Stimulated activated naive B cell treated with anti-CD40 and anti-IgM and Interleukin-4, amounts not matched to agents 10 μg/mL and 1 μg/mL and 100 μg/mL, for 72 hours (primary cell): ENCODE results near the gene DENND6B.

Experiments
- ATAC-seq, 2 donors: fragments of 150-1000 bp; cut with Tn5 transposase; replicated peaks; 2 replicates each; pipeline ENCODE4 v1.10.0; 2021; ENCODE audit warnings: moderate library complexity in 1 of 2
- DNase-seq: peaks from one replicate; pipeline ENCODE4 v3.0.0; 2021
- H3K27ac Mint-ChIP-seq: one replicate; pipeline ENCODE4 v1.8.0; 2022; ENCODE audit warnings: mild to moderate bottlenecking, mixed read lengths
- H3K27me3 Mint-ChIP-seq, 2 donors: one replicate each; pipeline ENCODE4 v1.8.0; 2022; ENCODE audit warnings: mixed read lengths in 2 of 2
- H3K36me3 Mint-ChIP-seq, 2 donors: one replicate each; pipeline ENCODE4 v1.8.0; 2022; ENCODE audit warnings: mixed read lengths in 2 of 2, mild to moderate bottlenecking in 1 of 2
- H3K4me1 Mint-ChIP-seq, 2 donors: one replicate each; pipeline ENCODE4 v1.8.0; 2022; ENCODE audit warnings: mixed read lengths in 2 of 2, mild to moderate bottlenecking in 1 of 2
- H3K4me3 Mint-ChIP-seq, 2 donors: one replicate each; pipeline ENCODE4 v1.8.0; 2022; ENCODE audit warnings: mild to moderate bottlenecking in 2 of 2, mixed read lengths in 2 of 2, moderate library complexity in 1 of 2
- H3K9me3 Mint-ChIP-seq, 2 donors: one replicate each; pipeline ENCODE4 v1.8.0; 2022; ENCODE audit warnings: mixed read lengths in 2 of 2, mild to moderate bottlenecking in 1 of 2

DENND6B gene

GRCh38 chr22:50315289-50316113 is 11.3 kb downstream of the DENND6B start:
- H3K9me3 Mint-ChIP-seq = no peaks in the 10 kb centered on the region
- no peak overlapping the region for H3K27ac Mint-ChIP-seq
- H3K4me3 Mint-ChIP-seq = peak overlapping the region in 1 of 2 donors; percentile 27
- H3K27me3 Mint-ChIP-seq = no peaks in the 10 kb centered on the region
- no peak for DNase-seq
- ATAC-seq = peak; percentile 9 to 26
- peaks cover 28 to 30% of the 10 kb centered on the region in 2 donors for H3K4me1 Mint-ChIP-seq
- no peaks in the 10 kb centered on the region for H3K36me3 Mint-ChIP-seq

GRCh38 chr22:50314455-50315288 is 12.1 kb downstream of the DENND6B start:
- peaks cover 27 to 29% of the 10 kb centered on the region in 2 donors for H3K4me1 Mint-ChIP-seq
- no peaks in the 10 kb centered on the region for H3K27me3 Mint-ChIP-seq
- H3K9me3 Mint-ChIP-seq = no peaks in the 10 kb centered on the region
- no peaks in the 10 kb centered on the region for H3K36me3 Mint-ChIP-seq
- DNase-seq (peak; percentile 80), ATAC-seq (peak; percentile 92)
- H3K4me3 Mint-ChIP-seq = peak overlapping the region; percentile 65 to 78
- peak overlapping the region; percentile 75 for H3K27ac Mint-ChIP-seq

GRCh38 chr22:50314081-50314454 is 12.7 kb downstream of the DENND6B start:
- H3K4me1 Mint-ChIP-seq = peaks cover 32 to 34% of the 10 kb centered on the region in 2 donors
- H3K36me3 Mint-ChIP-seq = no peaks in the 10 kb centered on the region
- no peak for DNase-seq
- no peaks in the 10 kb centered on the region for H3K27me3 Mint-ChIP-seq
- peak overlapping the region; percentile 65 to 78 for H3K4me3 Mint-ChIP-seq
- ATAC-seq = no peak
- no peaks in the 10 kb centered on the region for H3K9me3 Mint-ChIP-seq
- peak overlapping the region; percentile 75 for H3K27ac Mint-ChIP-seq

GRCh38 chr22:50313600-50313999 is 13.2 kb downstream of the DENND6B start:
- Mint-ChIP-seq H3K27ac (peak overlapping the region; percentile 88), H3K4me3 (peak overlapping the region; percentile 65 to 78), H3K9me3 (no peaks in the 10 kb centered on the region), H3K4me1 (peaks cover 37 to 38% of the 10 kb centered on the region in 2 donors), H3K36me3 (no peaks in the 10 kb centered on the region), H3K27me3 (peaks cover 0 to 4% of the 10 kb centered on the region in 2 donors)
- no peak for DNase-seq
- no peak for ATAC-seq

- H3K4me1 Mint-ChIP-seq = peaks cover 37 to 40% of the 10 kb centered on the region in 2 donors
- peaks cover 0 to 6% of the 10 kb centered on the region in 2 donors for H3K27me3 Mint-ChIP-seq
- H3K9me3 Mint-ChIP-seq = no peaks in the 10 kb centered on the region
- H3K4me3 Mint-ChIP-seq = no peak overlapping the region
- no peak for DNase-seq
- no peak for ATAC-seq
- H3K36me3 Mint-ChIP-seq = no peaks in the 10 kb centered on the region
- H3K27ac Mint-ChIP-seq = no peak overlapping the region
Observed at GRCh38 chr22:50313021-50313420, 13.8 kb downstream of the DENND6B start.

GRCh38 chr22:50312371-50312770 is 14.4 kb downstream of the DENND6B start:
- peaks cover 0 to 6% of the 10 kb centered on the region in 2 donors for H3K27me3 Mint-ChIP-seq
- H3K9me3 Mint-ChIP-seq = no peaks in the 10 kb centered on the region
- no peak overlapping the region for H3K27ac Mint-ChIP-seq
- DNase-seq (no peak), ATAC-seq (no peak)
- no peaks in the 10 kb centered on the region for H3K36me3 Mint-ChIP-seq
- peaks cover 34 to 40% of the 10 kb centered on the region in 2 donors for H3K4me1 Mint-ChIP-seq
- H3K4me3 Mint-ChIP-seq = no peak overlapping the region

GRCh38 chr22:50311606-50312351 is 15.0 kb downstream of the DENND6B start:
- DNase-seq (no peak), ATAC-seq (no peak)
- Mint-ChIP-seq H3K9me3 (no peaks in the 10 kb centered on the region), H3K4me3 (no peak overlapping the region), H3K27ac (no peak overlapping the region), H3K4me1 (peaks cover 32 to 40% of the 10 kb centered on the region in 2 donors), H3K27me3 (peaks cover 0 to 6% of the 10 kb centered on the region in 2 donors), H3K36me3 (no peaks in the 10 kb centered on the region)

- H3K27me3 Mint-ChIP-seq = peaks cover 0 to 9% of the 10 kb centered on the region in 2 donors
- H3K36me3 Mint-ChIP-seq = no peaks in the 10 kb centered on the region
- no peak overlapping the region for H3K4me3 Mint-ChIP-seq
- DNase-seq (no peak), ATAC-seq (no peak)
- H3K27ac Mint-ChIP-seq = no peak overlapping the region
- peaks cover 36 to 45% of the 10 kb centered on the region in 2 donors for H3K4me1 Mint-ChIP-seq
- H3K9me3 Mint-ChIP-seq = no peaks in the 10 kb centered on the region
Observed at GRCh38 chr22:50310949-50311444, 15.8 kb downstream of the DENND6B start.

- ATAC-seq = no peak
- Mint-ChIP-seq H3K4me3 (no peak overlapping the region), H3K36me3 (no peaks in the 10 kb centered on the region), H3K27me3 (peaks cover 0 to 13% of the 10 kb centered on the region in 2 donors), H3K4me1 (peaks cover 37 to 48% of the 10 kb centered on the region in 2 donors), H3K9me3 (no peaks in the 10 kb centered on the region), H3K27ac (no peak overlapping the region)
- DNase-seq = no peak
Observed at GRCh38 chr22:50310031-50310722, 16.6 kb downstream of the DENND6B start.

GRCh38 chr22:50309601-50309991 is 17.2 kb downstream of the DENND6B start:
- no peak overlapping the region for H3K27ac Mint-ChIP-seq
- no peak overlapping the region for H3K4me3 Mint-ChIP-seq
- no peaks in the 10 kb centered on the region for H3K36me3 Mint-ChIP-seq
- peaks cover 0 to 13% of the 10 kb centered on the region in 2 donors for H3K27me3 Mint-ChIP-seq
- H3K4me1 Mint-ChIP-seq = peaks cover 38 to 48% of the 10 kb centered on the region in 2 donors
- no peaks in the 10 kb centered on the region for H3K9me3 Mint-ChIP-seq
- DNase-seq (no peak), ATAC-seq (no peak)

GRCh38 chr22:50308986-50309600 is 17.7 kb downstream of the DENND6B start:
- Mint-ChIP-seq H3K36me3 (no peaks in the 10 kb centered on the region), H3K9me3 (no peaks in the 10 kb centered on the region), H3K4me1 (peaks cover 37 to 48% of the 10 kb centered on the region in 2 donors), H3K27me3 (peaks cover 0 to 15% of the 10 kb centered on the region in 2 donors), H3K4me3 (peak overlapping the region; percentile 10 to 25), H3K27ac (peak overlapping the region; percentile 15)
- ATAC-seq (no peak), DNase-seq (no peak)

GRCh38 chr22:50308597-50308935 is 18.2 kb downstream of the DENND6B start:
- H3K27me3 Mint-ChIP-seq = peaks cover 0 to 17% of the 10 kb centered on the region in 2 donors
- no peak for ATAC-seq

GRCh38 chr22:50307890-50308596 is 18.8 kb downstream of the DENND6B start:
- DNase-seq (no peak), ATAC-seq (no peak)
- Mint-ChIP-seq H3K4me1 (peaks cover 42 to 52% of the 10 kb centered on the region in 2 donors), H3K27me3 (peaks cover 0 to 19% of the 10 kb centered on the region in 2 donors), H3K36me3 (no peaks in the 10 kb centered on the region), H3K27ac (peak overlapping the region; percentile 15), H3K4me3 (peak overlapping the region; percentile 56 to 62), H3K9me3 (no peaks in the 10 kb centered on the region)

More at GRCh38 chr22:50308597-50308935, 18.2 kb downstream of the DENND6B start:
- H3K27ac Mint-ChIP-seq = peak overlapping the region; percentile 15
- H3K9me3 Mint-ChIP-seq = no peaks in the 10 kb centered on the region
- H3K4me3 Mint-ChIP-seq = peak overlapping the region; percentile 10 to 25
- H3K36me3 Mint-ChIP-seq = no peaks in the 10 kb centered on the region
- peaks cover 39 to 48% of the 10 kb centered on the region in 2 donors for H3K4me1 Mint-ChIP-seq
- DNase-seq = no peak
